GM23338 (cell line): ENCODE results near the gene SLC25A4. TPM values are rescaled to one million over a fixed set of nuclear protein-coding genes. Genes with fewer than 3 reads are reported as not detected.

Experiments used
- ATAC-seq: fragments of 200-7000 bp; cut with Tn5 transposase; 3 replicates; pipeline ENCODE4 v1.9.1; 2020
- DNase-seq: peaks from one replicate; pipeline ENCODE4 v3.0.0-alpha.2; 2015; ENCODE audit warnings: low spot score
- H2AFZ ChIP-seq: fragments of 200-600 bp; sonication (generic); 2 replicates; pipeline ENCODE4 v1.8.0; 2016; ENCODE audit warnings: antibody characterized with exemption, mild to moderate bottlenecking, moderate library complexity
- H3F3A ChIP-seq: fragments of 200-600 bp; sonication (generic); replicated peaks from 2 replicates; pipeline ENCODE4 v1.8.0; 2017; ENCODE audit warnings: antibody characterized with exemption, mixed run types, low read depth
- H3K27ac ChIP-seq: fragments of 200-600 bp; sonication (generic); 2 replicates; pipeline ENCODE4 v1.6.1; 2016; ENCODE audit warnings: low read depth
- H3K27me3 ChIP-seq: fragments of 200-600 bp; sonication (generic); 2 replicates; pipeline ENCODE4 v1.8.0; 2016; ENCODE audit warnings: mild to moderate bottlenecking, mixed run types, moderate library complexity; ENCODE audit not compliant: insufficient read depth
- H3K36me3 ChIP-seq: fragments of 200-600 bp; sonication (generic); 2 replicates; pipeline ENCODE4 v1.8.0; 2016; ENCODE audit warnings: mild to moderate bottlenecking; ENCODE audit not compliant: insufficient read depth
- H3K4me1 ChIP-seq: fragments of 200-600 bp; sonication (generic); 2 replicates; pipeline ENCODE4 v1.8.0; 2016; ENCODE audit warnings: mild to moderate bottlenecking, moderate library complexity; ENCODE audit not compliant: insufficient read depth
- H3K4me2 ChIP-seq: fragments of 200-600 bp; sonication (generic); 2 replicates; pipeline ENCODE4 v1.7.1; 2017; ENCODE audit warnings: mixed run types
- H3K4me3 ChIP-seq: fragments of 200-600 bp; sonication (generic); 2 replicates; pipeline ENCODE4 v1.6.1; 2016; ENCODE audit warnings: mixed run types
- H3K79me2 ChIP-seq: fragments of 200-600 bp; sonication (generic); replicated peaks from 2 replicates; pipeline ENCODE4 v1.8.0; 2017; ENCODE audit warnings: mild to moderate bottlenecking; ENCODE audit not compliant: insufficient read depth
- H3K9me2 ChIP-seq: fragments of 200-600 bp; sonication (generic); 2 replicates; pipeline ENCODE4 v1.8.0; 2017; ENCODE audit not compliant: insufficient read depth
- H4K20me1 ChIP-seq: fragments of 200-600 bp; sonication (generic); replicated peaks from 2 replicates; pipeline ENCODE4 v1.8.0; 2017; ENCODE audit warnings: mild to moderate bottlenecking; ENCODE audit not compliant: insufficient read depth
- H3K27ac Mint-ChIP-seq: 2 replicates; pipeline ENCODE4 v1.8.0; 2020; ENCODE audit warnings: inconsistent platforms, mild to moderate bottlenecking, moderate library complexity, mixed read lengths
- H3K27me3 Mint-ChIP-seq: 3 replicates; pipeline ENCODE4 v1.8.0; 2022; ENCODE audit warnings: low read depth, mild to moderate bottlenecking, moderate library complexity, mixed read lengths, inconsistent platforms; ENCODE audit not compliant: insufficient read depth, poor library complexity
- H3K36me3 Mint-ChIP-seq: 3 replicates; pipeline ENCODE4 v1.8.0; 2021; ENCODE audit warnings: low read depth, mild to moderate bottlenecking, inconsistent platforms, moderate library complexity, mixed read lengths
- H3K4me1 Mint-ChIP-seq: 3 replicates; pipeline ENCODE4 v1.8.0; 2020; ENCODE audit warnings: mild to moderate bottlenecking, inconsistent platforms, mixed read lengths
- H3K4me3 Mint-ChIP-seq: 3 replicates; pipeline ENCODE4 v1.8.0; 2021; ENCODE audit warnings: moderate library complexity, mild to moderate bottlenecking, inconsistent platforms, mixed read lengths
- H3K9me3 Mint-ChIP-seq: 3 replicates; pipeline ENCODE4 v1.8.0; 2020; ENCODE audit warnings: moderate library complexity, mild to moderate bottlenecking, inconsistent platforms, mixed read lengths
- CREB1 ChIP-seq: fragments of 250-450 bp; sonication (Bioruptor Pico); IDR thresholded peaks from 2 replicates; pipeline ENCODE4 v1.5.0; 2020; ENCODE audit warnings: low read depth, mild to moderate bottlenecking, moderate library complexity
- ETS1 ChIP-seq: IDR thresholded peaks from 2 replicates; pipeline ENCODE4 v1.6.1; 2016; ENCODE audit warnings: antibody characterized with exemption
- EZH2phosphoT487 ChIP-seq: fragments of 200-600 bp; sonication (generic); IDR thresholded peaks from one replicate; pipeline ENCODE4 v1.8.1; 2018; ENCODE audit warnings: antibody characterized with exemption; ENCODE audit not compliant: unreplicated experiment
- JUNB ChIP-seq: IDR thresholded peaks from one replicate; pipeline ENCODE4 v1.6.1; 2016; ENCODE audit warnings: antibody characterized with exemption; ENCODE audit not compliant: unreplicated experiment
- POLR2AphosphoS5 ChIP-seq: IDR thresholded peaks from 2 replicates; pipeline ENCODE4 v1.6.1; 2016; ENCODE audit warnings: antibody characterized with exemption, low read depth
- REST ChIP-seq: IDR thresholded peaks from one replicate; pipeline ENCODE4 v1.6.1; 2018; ENCODE audit warnings: antibody characterized with exemption; ENCODE audit not compliant: unreplicated experiment
- STAT1 ChIP-seq: IDR thresholded peaks from one replicate; pipeline ENCODE4 v1.6.1; 2016; ENCODE audit warnings: antibody characterized with exemption; ENCODE audit not compliant: unreplicated experiment
- ZNF114 ChIP-seq: fragments of 250-450 bp; sonication (Bioruptor Pico); IDR thresholded peaks from 2 replicates; pipeline ENCODE4 v1.5.0; 2020; ENCODE audit warnings: mild to moderate bottlenecking, moderate library complexity
- ZNF331 ChIP-seq: fragments of 250-450 bp; sonication (Bioruptor Pico); IDR thresholded peaks from 2 replicates; pipeline ENCODE4 v1.5.0; 2020; ENCODE audit warnings: low read depth, mild to moderate bottlenecking, moderate library complexity
- polyA plus RNA-seq: library from polyadenylated mRNA; unstranded; fragments of >200 nt; fragmentation: Nextera tagmentation; extraction: Ambion mirVana; gene quantifications from 2 replicates; pipeline ENCODE4 v1.2.1, GENCODE V29; 2016
- total RNA-seq: library from RNA; depleted of rRNA; stranded (reverse); fragments of >200 nt; shearing (Covaris generic); gene quantifications from 2 replicates; pipeline ENCODE4 v1.2.3, GENCODE V29; 2014
- TF ChIP-seq, protein P1 (sequence below): fragments of 250-450 bp; sonication (Bioruptor Pico); IDR thresholded peaks from 2 replicates; pipeline ENCODE4 v1.5.0; 2020; ENCODE audit warnings: mild to moderate bottlenecking, moderate library complexity
- TF ChIP-seq, protein P2 (sequence below), 2 experiments: fragments of 200-600 bp in 1 of 2; sonication (generic) in 1 of 2; conservative IDR thresholded peaks; 2 replicates each; pipeline versions ENCODE4 v1.5.1 to v1.6.1; 2016 to 2017; ENCODE audit warnings: antibody characterized with exemption in 2 of 2, low read depth in 2 of 2, mild to moderate bottlenecking in 2 of 2, moderate library complexity in 1 of 2

The SLC25A4 gene
- total and polyA plus RNA-seq, 2 experiments from 2014 or later: 43.6 to 66.5 TPM

- Mint-ChIP-seq H3K27ac (no peak overlapping the region), H3K9me3 (no peaks in the 10 kb centered on the region), H3K4me3 (no peak overlapping the region), H3K4me1 (no peaks in the 10 kb centered on the region; the same call in 2 of the 3 replicates), H3K27me3 (peaks cover 4% of the 10 kb centered on the region), H3K36me3 (peaks cover 10% of the 10 kb centered on the region; the same call in 2 of the 3 replicates)
- Histone ChIP-seq H3K27me3 (no peaks in the 10 kb centered on the region), H3K4me3 (no peak overlapping the region), H3K9me2 (no peaks in the 10 kb centered on the region), H4K20me1 (no peaks in the 10 kb centered on the region), H3K27ac (no peak overlapping the region), H3K4me1 (peaks cover 7% of the 10 kb centered on the region), H3K36me3 (no peaks in the 10 kb centered on the region), H2AFZ (no peak overlapping the region), H3K4me2 (no peak overlapping the region), H3F3A (no peaks in the 10 kb centered on the region), H3K79me2 (peaks cover 33% of the 10 kb centered on the region)
- no peak for DNase-seq
- no peak for TF ChIP-seq POLR2AphosphoS5
- TF ChIP-seq ZNF331: no peak
- TF ChIP-seq, protein P1, sequence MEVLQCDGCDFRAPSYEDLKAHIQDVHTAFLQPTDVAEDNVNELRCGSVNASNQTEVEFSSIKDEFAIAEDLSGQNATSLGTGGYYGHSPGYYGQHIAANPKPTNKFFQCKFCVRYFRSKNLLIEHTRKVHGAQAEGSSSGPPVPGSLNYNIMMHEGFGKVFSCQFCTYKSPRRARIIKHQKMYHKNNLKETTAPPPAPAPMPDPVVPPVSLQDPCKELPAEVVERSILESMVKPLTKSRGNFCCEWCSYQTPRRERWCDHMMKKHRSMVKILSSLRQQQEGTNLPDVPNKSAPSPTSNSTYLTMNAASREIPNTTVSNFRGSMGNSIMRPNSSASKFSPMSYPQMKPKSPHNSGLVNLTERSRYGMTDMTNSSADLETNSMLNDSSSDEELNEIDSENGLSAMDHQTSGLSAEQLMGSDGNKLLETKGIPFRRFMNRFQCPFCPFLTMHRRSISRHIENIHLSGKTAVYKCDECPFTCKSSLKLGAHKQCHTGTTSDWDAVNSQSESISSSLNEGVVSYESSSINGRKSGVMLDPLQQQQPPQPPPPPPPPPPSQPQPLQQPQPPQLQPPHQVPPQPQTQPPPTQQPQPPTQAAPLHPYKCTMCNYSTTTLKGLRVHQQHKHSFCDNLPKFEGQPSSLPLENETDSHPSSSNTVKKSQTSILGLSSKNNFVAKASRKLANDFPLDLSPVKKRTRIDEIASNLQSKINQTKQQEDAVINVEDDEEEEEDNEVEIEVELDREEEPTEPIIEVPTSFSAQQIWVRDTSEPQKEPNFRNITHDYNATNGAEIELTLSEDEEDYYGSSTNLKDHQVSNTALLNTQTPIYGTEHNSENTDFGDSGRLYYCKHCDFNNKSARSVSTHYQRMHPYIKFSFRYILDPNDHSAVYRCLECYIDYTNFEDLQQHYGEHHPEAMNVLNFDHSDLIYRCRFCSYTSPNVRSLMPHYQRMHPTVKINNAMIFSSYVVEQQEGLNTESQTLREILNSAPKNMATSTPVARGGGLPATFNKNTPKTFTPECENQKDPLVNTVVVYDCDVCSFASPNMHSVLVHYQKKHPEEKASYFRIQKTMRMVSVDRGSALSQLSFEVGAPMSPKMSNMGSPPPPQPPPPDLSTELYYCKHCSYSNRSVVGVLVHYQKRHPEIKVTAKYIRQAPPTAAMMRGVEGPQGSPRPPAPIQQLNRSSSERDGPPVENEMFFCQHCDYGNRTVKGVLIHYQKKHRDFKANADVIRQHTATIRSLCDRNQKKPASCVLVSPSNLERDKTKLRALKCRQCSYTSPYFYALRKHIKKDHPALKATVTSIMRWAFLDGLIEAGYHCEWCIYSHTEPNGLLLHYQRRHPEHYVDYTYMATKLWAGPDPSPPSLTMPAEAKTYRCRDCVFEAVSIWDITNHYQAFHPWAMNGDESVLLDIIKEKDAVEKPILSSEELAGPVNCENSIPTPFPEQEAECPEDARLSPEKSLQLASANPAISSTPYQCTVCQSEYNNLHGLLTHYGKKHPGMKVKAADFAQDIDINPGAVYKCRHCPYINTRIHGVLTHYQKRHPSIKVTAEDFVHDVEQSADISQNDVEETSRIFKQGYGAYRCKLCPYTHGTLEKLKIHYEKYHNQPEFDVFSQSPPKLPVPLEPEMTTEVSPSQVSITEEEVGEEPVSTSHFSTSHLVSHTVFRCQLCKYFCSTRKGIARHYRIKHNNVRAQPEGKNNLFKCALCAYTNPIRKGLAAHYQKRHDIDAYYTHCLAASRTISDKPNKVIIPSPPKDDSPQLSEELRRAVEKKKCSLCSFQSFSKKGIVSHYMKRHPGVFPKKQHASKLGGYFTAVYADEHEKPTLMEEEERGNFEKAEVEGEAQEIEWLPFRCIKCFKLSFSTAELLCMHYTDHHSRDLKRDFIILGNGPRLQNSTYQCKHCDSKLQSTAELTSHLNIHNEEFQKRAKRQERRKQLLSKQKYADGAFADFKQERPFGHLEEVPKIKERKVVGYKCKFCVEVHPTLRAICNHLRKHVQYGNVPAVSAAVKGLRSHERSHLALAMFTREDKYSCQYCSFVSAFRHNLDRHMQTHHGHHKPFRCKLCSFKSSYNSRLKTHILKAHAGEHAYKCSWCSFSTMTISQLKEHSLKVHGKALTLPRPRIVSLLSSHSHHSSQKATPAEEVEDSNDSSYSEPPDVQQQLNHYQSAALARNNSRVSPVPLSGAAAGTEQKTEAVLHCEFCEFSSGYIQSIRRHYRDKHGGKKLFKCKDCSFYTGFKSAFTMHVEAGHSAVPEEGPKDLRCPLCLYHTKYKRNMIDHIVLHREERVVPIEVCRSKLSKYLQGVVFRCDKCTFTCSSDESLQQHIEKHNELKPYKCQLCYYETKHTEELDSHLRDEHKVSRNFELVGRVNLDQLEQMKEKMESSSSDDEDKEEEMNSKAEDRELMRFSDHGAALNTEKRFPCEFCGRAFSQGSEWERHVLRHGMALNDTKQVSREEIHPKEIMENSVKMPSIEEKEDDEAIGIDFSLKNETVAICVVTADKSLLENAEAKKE (CRISPR knock-in tag): no peak
- TF ChIP-seq EZH2phosphoT487: no peak
- TF ChIP-seq, protein P2, sequence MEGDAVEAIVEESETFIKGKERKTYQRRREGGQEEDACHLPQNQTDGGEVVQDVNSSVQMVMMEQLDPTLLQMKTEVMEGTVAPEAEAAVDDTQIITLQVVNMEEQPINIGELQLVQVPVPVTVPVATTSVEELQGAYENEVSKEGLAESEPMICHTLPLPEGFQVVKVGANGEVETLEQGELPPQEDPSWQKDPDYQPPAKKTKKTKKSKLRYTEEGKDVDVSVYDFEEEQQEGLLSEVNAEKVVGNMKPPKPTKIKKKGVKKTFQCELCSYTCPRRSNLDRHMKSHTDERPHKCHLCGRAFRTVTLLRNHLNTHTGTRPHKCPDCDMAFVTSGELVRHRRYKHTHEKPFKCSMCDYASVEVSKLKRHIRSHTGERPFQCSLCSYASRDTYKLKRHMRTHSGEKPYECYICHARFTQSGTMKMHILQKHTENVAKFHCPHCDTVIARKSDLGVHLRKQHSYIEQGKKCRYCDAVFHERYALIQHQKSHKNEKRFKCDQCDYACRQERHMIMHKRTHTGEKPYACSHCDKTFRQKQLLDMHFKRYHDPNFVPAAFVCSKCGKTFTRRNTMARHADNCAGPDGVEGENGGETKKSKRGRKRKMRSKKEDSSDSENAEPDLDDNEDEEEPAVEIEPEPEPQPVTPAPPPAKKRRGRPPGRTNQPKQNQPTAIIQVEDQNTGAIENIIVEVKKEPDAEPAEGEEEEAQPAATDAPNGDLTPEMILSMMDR (conservative IDR thresholded peaks at IDR 0.05; ENCODE audit: low read depth in 2 of 2): no peak
- no peak for TF ChIP-seq STAT1
- TF ChIP-seq REST: no peak
- no peak for TF ChIP-seq JUNB
- TF ChIP-seq ZNF114: no peak
- TF ChIP-seq CREB1: no peak
- no peak for TF ChIP-seq ETS1
- ATAC-seq: no peak
Measured at GRCh38 chr4:185194924-185195888, 52.1 kb downstream of the SLC25A4 start.
